Stimulated activated naive CD4-positive, alpha-beta T cell (primary cell): ENCODE results near the gene DDX27.

Experiments used
- DNase-seq, 6 experiments: peaks; one replicate each; lab custom pipeline; 2025; lab: John Stamatoyannopoulos, UW

Gene DDX27

DNA sequence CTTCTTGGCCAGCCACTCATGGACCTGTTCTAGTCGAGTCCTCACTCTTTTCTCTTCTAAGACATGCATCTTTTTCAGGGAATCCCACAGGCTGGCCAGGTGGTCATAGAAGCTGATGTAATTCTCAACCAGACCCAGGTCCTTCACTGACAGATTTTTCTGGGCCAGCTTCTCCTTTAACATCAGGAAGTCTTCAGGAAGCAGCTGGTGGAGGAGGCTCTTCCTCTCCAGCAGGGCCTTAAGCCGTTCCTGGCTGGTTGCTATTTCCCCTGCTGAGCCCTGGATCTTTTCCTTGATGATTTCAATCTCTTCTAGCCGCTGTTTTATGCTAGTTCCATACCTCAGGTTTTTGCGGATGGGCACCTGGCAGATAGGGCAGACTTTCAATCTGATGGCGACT is 28.6 kb downstream of the DDX27 start:
- DNase-seq = no peak

GRCh38 chr20:49248301-49248700 is 29.1 kb downstream of the DDX27 start:
- no peak for DNase-seq

DNA sequence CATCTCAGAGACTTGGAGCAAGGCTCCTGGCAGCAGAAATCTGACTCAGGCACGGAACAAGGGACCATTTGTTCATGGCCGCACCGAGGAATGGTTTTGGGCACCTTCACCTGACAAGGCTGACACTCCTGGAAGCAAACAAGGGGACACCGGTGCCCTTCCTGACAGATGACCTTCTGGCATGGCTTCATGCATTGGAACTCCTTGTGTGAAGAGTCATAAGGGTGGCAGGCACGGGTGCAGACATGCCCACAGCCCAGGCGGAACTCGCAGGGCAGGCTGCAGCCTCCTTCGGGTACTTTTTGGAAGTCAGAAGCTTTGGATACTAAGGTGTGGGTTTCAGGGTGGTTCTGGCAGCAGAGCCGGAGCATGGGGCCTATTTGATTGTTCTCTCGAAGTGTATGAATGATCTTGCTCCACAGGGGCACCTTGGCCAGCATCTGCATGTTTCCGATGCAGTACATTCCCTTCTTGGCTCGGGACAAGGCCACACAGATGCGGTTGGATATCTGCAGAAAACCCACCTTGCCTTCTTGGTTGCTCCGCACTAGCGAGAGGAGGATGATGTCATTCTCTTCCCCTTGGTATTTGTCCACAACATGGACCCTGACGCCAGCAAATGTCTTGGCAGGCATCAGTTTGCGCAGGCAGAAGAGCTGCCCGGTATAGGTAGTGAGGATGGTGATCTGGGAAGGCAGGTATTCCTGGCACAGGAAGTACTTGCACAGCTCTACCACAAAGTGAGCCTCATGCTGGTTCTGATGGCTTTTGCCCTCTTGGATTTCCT is 29.9 kb downstream of the DDX27 start:
- DNase-seq = no peak

DNA sequence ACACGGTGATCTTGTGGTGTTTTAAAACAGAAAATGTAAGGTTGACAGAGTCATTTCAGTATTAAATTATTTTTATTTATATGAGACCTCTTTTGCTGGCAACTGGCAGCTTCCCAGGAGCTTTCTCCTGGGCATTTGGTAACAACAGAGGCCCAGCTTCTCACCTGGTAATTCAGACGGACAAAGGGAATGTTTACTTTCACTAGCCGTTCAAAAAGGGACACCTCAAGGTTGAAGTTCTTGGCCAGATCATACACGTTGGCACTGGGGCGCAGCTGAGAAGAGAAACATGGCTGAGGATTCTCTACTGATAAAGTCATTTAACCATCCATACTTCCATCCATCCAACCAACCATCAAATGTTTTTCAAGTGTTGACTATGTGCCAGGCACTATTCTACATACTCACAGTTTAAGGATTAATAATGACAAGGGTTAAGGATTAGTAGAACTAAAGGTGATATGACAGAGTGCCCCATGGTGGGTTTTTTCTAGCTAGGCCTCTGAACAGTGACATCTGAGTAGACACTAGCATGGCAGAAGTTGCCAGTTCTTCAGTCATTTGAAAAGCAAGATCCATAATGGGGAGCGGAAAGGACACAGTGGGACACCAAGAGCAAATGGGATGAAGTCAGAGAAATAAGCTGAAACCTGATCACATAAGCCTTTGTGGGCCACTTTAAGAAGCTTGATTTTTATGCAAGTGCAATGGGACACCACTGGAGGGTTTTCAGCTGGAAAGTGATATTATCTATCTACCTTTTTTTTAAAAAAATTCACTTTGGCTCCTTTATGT is 33.5 kb downstream of the DDX27 start:
- no peak for DNase-seq

DNA sequence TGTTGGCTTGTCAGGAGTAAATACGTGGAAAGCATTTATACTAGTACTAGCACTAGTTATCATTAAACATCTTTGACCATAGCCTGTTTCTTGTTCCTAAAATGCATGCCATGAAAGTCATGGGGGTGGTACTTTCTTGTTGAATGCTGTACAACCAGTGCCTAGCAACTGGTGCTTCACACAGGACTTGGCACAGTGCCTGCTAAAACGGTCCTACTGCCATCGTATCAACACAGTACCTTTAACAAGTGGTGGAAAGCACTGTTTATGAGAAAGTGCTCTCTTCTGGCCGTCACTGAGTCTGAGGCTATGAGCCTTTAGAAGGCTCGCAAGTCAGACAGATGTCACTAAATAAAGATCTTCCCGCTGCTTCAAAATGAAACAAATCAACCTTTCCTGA is 37.0 kb downstream of the DDX27 start:
- no peak for DNase-seq

GRCh38 chr20:49259284-49259683 is 40.1 kb downstream of the DDX27 start:
- DNase-seq = no peak

- no peak for DNase-seq
These were observed 40.6 kb downstream of the DDX27 start for GRCh38 chr20:49259799-49260198.

- no peak for DNase-seq
These were observed 41.0 kb downstream of the DDX27 start for GRCh38 chr20:49260218-49260617.

DNA sequence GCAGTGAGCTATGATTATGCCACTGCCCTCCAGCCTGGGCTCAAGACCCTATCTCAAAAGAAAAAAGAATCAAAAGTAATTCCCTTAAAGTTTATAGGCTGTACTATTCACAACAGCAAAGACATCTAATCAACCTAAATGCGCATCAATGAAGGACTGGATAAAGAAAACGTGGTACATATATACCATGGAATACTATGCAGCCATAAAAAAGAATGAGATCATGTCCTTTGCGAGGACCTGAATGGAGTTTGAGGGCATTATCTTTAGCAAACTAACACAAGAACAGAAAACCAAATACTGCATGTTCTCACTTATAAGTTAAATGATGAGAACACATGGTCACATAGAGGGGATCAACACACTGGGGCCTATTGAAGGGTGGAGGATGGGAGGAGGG is 42.0 kb downstream of the DDX27 start:
- DNase-seq = no peak

- no peak for DNase-seq
These were observed 43.2 kb downstream of the DDX27 start for GRCh38 chr20:49262444-49262843.

DNA sequence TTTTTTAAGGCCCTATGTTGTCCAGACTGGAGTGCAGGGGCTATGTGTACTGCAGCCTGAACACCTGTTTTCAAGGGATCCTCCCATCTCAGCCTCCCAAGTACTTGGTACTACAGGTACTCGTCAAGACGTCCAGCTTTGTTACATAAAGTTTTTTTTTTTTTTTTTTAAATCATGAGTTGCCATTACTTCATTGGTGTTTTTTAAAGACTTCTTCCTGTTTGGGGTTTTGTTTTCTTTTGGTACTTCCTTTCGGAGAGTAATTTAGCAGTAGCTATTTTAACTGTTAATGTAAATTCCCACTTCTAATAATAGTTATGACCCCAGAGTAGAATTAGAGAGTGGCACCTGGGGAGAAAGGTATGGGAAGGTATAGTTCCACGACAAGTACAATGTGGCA is 48.1 kb downstream of the DDX27 start:
- peak in 1 of 6 experiments; percentile 15 for DNase-seq

DNA sequence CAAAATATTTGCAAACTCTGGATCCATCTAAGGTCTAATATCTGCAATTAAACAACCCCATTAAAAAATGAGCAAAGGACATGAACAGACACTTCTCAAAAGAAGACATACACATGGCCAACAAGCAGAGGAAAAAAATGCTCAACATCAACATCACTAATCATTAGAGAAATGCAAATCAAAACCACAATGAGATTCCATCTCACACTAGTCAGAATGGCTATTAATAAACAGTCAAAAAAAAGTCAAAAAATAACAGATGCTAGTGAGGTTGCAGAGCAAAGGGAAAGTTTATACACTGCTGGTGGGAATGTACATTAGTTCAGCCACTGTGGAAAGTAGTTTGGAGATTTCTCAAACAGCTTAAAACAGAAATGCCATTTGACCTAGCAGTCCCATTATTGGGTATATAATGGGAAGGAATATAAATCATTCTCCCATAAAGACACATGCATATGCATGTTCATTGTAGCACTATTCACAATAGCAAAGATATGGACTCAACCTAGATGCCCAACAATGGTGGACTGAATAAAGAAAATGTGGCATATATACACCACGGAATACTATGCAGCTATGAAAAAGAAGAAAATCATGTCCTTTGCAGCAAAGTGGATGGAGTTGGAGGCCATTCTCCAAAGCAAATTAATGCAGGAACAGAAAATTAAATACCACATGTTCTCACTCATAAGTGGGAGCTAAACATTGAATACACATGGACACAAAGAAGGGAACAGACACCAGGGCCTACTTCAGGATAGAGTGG is 49.6 kb downstream of the DDX27 start:
- no peak for DNase-seq

DNA sequence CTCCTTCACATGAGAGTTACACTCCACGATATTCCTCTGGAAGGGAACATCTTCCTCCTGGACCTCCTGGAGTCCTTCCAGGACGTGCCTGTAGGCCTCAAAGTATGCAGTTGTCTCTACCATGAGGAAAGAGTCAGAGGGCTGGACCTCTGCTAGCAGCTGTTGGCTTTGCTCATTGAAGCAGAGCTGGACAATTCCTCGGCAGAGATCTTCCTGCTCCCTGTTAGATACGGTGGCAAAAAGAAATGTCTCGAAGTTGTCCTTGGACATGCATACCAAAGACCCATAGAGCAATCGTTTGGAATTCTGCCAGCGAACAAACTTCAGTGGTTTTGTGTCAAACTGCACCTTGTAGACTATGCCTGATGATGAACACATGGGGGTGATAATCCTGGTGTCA is 51.0 kb downstream of the DDX27 start:
- no peak for DNase-seq

- no peak for DNase-seq
These were observed 51.5 kb downstream of the DDX27 start for GRCh38 chr20:49270736-49271135.

- DNase-seq = no peak
These were observed 53.4 kb downstream of the DDX27 start for GRCh38 chr20:49272654-49273053.

GRCh38 chr20:49273696-49274277 is 54.6 kb downstream of the DDX27 start:
- no peak for DNase-seq

GRCh38 chr20:49275216-49275615 is 56.0 kb downstream of the DDX27 start:
- no peak for DNase-seq

- no peak for DNase-seq
These were observed 56.4 kb downstream of the DDX27 start for GRCh38 chr20:49275636-49276035.

DNA sequence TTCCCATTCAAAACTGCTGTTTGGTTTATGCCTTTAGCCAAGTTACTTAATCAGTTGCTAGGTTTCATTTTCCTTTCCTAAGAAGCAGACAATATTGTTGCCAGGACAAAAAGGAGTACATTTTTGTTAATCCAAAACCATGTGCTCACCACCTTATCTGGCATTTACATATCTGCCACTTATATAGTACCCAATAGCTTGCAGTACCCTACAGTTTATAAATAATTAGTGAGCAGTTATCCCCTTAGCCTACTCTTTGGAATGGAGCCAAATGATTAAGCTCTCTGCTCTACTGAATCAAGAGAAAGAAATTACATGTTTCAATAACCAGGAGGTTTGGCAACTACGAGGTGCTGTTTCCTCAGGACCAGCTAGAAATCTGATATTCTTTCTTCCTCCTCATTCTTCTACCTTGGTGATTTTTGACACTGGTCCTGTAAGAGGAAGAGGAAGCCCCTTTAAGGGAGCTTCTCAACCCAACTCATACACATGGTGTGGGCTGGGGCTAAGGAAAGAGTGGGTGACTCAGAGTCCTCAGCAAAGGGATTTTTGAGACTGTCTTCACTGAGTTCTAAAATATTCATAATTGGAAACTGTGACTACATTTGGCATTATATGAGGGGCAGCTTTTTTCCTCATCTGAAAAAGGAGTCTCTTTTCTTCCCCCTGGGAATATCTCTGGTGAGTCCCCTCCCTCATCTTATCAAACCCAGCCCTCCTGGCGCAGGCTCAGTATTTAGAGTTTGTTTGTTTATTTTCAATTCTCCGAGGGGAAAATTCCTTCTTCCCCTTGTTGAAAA is 57.1 kb downstream of the DDX27 start:
- peak in 4 of 6 experiments; percentile 3 to 19 (median 16) for DNase-seq

GRCh38 chr20:49276961-49277785 is 58.0 kb downstream of the DDX27 start:
- DNase-seq = peak in 3 of 6 experiments; percentile 20 to 41 (median 29)

GRCh38 chr20:49277786-49278035 is 58.5 kb downstream of the DDX27 start:
- no peak for DNase-seq
